Activated CD8-positive, alpha-beta T cell treated with anti-CD3 and anti-CD28 coated beads for 36 hours (primary cell): ENCODE data around the gene STPG4. TPM values are rescaled to one million over a fixed set of nuclear protein-coding genes. Genes with fewer than 3 reads are reported as not detected.
A peak's percentile ranks its signal among the peaks of the same experiment; 100 is the strongest.

Experiments used
- ATAC-seq: fragments of 200-7000 bp; cut with Tn5 transposase; one replicate; pipeline ENCODE4 v1.10.0; 2021; ENCODE audit warnings: mild to moderate bottlenecking, moderate library complexity
- CTCF ChIA-PET: fragments of 350-600 bp; sonication (Branson Sonifier 250); formaldehyde crosslinking; loops from one replicate; lab custom pipeline; 2021; ENCODE audit warnings: antibody characterized with exemption; lab: Charles Lee
- POLR2A ChIA-PET: fragments of 350-600 bp; sonication (Branson Sonifier 250); formaldehyde crosslinking; loops from one replicate; lab custom pipeline; 2021; ENCODE audit warnings: antibody characterized with exemption; lab: Charles Lee
- DNase-seq: peaks from one replicate; pipeline ENCODE4 v3.0.0-alpha.2; 2020
- H3K27ac Mint-ChIP-seq: one replicate; pipeline ENCODE4 v1.8.0; 2021; ENCODE audit warnings: mild to moderate bottlenecking, mixed read lengths
- H3K27me3 Mint-ChIP-seq: one replicate; pipeline ENCODE4 v1.8.0; 2021; ENCODE audit warnings: mixed read lengths
- H3K36me3 Mint-ChIP-seq: one replicate; pipeline ENCODE4 v1.8.0; 2021; ENCODE audit warnings: low read depth, mixed read lengths
- H3K4me1 Mint-ChIP-seq: one replicate; pipeline ENCODE4 v1.8.0; 2021; ENCODE audit warnings: low read depth, mixed read lengths
- H3K4me3 Mint-ChIP-seq: one replicate; pipeline ENCODE4 v1.8.0; 2021; ENCODE audit warnings: mild to moderate bottlenecking, moderate library complexity, mixed read lengths
- H3K9me3 Mint-ChIP-seq: one replicate; pipeline ENCODE4 v1.8.0; 2021; ENCODE audit warnings: mixed read lengths
- CTCF ChIP-seq: fragments of 200-600 bp; IDR thresholded peaks from one replicate; pipeline ENCODE4 v1.8.0; 2022; ENCODE audit warnings: antibody characterized with exemption, mild to moderate bottlenecking
- intact Hi-C: fragments of 100-400 bp; cut with micrococcal nuclease; formaldehyde crosslinking; loops from one replicate; pipeline ENCODE4 v1.10.0; 2022
- total RNA-seq, 2 experiments: library from RNA; stranded (reverse); gene quantifications; one replicate each; pipeline ENCODE4 v1.2.3, GENCODE V29; 2021

STPG4 gene
- total RNA-seq, 2 experiments from 2014 or later = not detected

DNA sequence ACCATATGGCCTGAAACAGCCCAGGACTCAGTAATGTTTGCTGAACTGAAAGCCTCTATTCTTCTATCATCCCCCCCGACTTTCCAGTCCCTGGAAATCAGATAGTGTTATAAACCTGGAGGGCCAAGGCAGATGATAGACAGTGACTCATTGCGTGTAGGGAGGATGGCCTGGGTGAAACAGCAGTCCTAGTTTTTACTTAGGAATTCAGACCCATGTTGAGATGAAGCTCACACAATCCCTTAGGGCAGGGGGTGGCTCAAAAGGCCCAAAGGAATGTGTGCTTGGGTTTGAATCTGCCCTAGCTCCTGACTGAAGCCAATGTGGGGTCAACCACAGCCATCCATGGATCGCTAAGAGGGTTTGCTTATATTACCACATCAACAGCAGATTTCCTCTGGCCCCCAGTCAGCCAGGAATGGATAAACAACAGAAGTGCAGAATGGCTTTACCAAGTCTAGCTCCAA, 43.9 kb upstream of the STPG4 start:
- Mint-ChIP-seq H3K27ac (no peak overlapping the region), H3K4me1 (no peaks in the 10 kb centered on the region), H3K9me3 (no peaks in the 10 kb centered on the region), H3K27me3 (peaks cover 2% of the 10 kb centered on the region), H3K4me3 (no peak overlapping the region), H3K36me3 (no peaks in the 10 kb centered on the region)
- ATAC-seq (no peak), DNase-seq (no peak)
- TF ChIP-seq CTCF = no peak
- intact Hi-C loops = no loop called here
- CTCF ChIA-PET = no interaction called here
- POLR2A ChIA-PET = no interaction called here

DNA sequence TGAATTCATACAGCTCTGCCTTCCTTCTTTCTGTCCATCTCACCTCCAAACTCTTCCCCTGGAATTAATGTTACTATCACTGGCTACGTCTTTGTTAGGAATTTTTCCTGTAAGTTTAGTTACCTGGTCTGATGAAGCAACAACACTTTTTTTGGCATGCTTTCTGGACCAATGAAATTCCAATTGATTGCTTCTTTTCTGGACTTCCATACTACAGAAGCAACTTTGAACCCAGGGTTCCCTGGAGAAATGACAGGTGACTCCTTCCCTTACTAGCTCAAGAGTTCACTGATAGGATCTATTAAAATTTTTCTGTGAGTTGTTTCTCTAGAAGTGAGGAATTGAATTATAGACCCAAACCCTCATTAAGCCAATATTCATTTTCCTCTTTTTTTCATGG, 41.4 kb upstream of the STPG4 start:
- TF ChIP-seq CTCF = no peak
- DNase-seq (no peak), ATAC-seq (no peak)
- H3K9me3 Mint-ChIP-seq = no peaks in the 10 kb centered on the region
- no peak overlapping the region for H3K4me3 Mint-ChIP-seq
- intact Hi-C loops = no loop called here
- ChIA-PET POLR2A (no interaction called here), CTCF (no interaction called here)
- H3K4me1 Mint-ChIP-seq = no peaks in the 10 kb centered on the region
- H3K27ac Mint-ChIP-seq = no peak overlapping the region
- peaks cover 2% of the 10 kb centered on the region for H3K27me3 Mint-ChIP-seq
- no peaks in the 10 kb centered on the region for H3K36me3 Mint-ChIP-seq

DNA sequence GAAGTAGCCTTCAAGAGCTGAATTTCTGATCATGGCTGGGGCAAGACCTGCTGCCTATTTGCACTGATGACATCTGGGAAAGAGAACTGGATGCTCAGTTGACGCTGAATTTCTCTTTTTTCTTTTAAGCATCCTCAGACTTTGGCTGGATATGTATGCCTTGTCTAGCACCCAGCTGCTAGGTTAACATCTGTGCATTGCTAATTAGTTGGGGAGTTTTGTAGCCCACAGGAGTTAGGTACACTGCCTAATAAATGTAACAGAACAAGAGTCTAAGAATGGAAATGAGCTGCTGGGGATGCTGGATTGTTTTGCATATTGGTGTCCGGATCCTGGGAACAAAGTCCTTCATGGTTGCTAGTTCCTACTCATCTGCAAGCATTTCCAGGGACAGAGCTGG, 40.9 kb upstream of the STPG4 start:
- Mint-ChIP-seq H3K4me3 (no peak overlapping the region), H3K4me1 (no peaks in the 10 kb centered on the region), H3K27me3 (peaks cover 2% of the 10 kb centered on the region), H3K27ac (no peak overlapping the region), H3K9me3 (no peaks in the 10 kb centered on the region), H3K36me3 (no peaks in the 10 kb centered on the region)
- CTCF ChIA-PET = no interaction called here
- no peak for TF ChIP-seq CTCF
- ATAC-seq (no peak), DNase-seq (no peak)
- intact Hi-C loops = no loop called here
- POLR2A ChIA-PET = no interaction called here

- ChIA-PET CTCF (interaction anchor here (1.2 kb wide), 1 partner anchor 21 kb away, joined by 3 read pairs; no protein-coding TSS in a partner anchor), POLR2A (interaction anchor here (1.1 kb wide), 1 partner anchor 76 kb away, joined by 3 read pairs; no protein-coding TSS in a partner anchor)
- Mint-ChIP-seq H3K36me3 (no peaks in the 10 kb centered on the region), H3K27me3 (peaks cover 2% of the 10 kb centered on the region), H3K9me3 (no peaks in the 10 kb centered on the region), H3K4me3 (no peak overlapping the region), H3K27ac (no peak overlapping the region), H3K4me1 (no peaks in the 10 kb centered on the region)
- ATAC-seq = peak; percentile 62
- intact Hi-C loops = no loop called here
- DNase-seq = peak; percentile 17
- no peak for TF ChIP-seq CTCF
Measured at GRCh38 chr2:47195148-47195547, 40.0 kb upstream of the STPG4 start.

DNA sequence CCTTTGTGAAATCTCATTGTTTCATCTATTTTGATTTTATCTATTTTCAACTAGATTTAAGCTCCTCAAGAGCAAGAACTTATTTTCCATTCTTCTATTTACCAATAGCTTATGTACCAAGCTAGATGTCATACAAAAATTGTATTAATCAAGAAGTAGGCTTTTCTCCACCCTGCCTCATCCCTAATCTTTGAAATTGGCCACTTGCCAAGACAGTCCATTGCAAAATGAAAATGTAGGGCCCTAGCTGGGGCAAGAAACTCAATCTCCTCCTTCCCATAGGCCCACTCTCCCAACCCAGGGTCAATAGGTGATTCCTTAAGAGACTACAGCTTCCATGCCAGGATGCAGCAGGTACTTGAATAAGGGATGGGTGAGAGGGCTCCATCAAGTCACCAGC, 39.3 kb upstream of the STPG4 start:
- DNase-seq = no peak
- no peaks in the 10 kb centered on the region for H3K4me1 Mint-ChIP-seq
- no peak for TF ChIP-seq CTCF
- ChIA-PET POLR2A (interaction anchor here (1.1 kb wide), 1 partner anchor 77 kb away, joined by 3 read pairs; no protein-coding TSS in a partner anchor), CTCF (interaction anchor here (1.2 to 1.3 kb wide), 2 partner anchors 20 to 193 kb away, joined by 3 to 4 read pairs; no protein-coding TSS in a partner anchor)
- intact Hi-C loops = no loop called here
- ATAC-seq = no peak
- no peak overlapping the region for H3K4me3 Mint-ChIP-seq
- peaks cover 2% of the 10 kb centered on the region for H3K27me3 Mint-ChIP-seq
- H3K27ac Mint-ChIP-seq = no peak overlapping the region
- no peaks in the 10 kb centered on the region for H3K9me3 Mint-ChIP-seq
- H3K36me3 Mint-ChIP-seq = no peaks in the 10 kb centered on the region
